Stimulated activated naive B cell treated with anti-CD40 and anti-IgM and Interleukin-4, amounts not matched to agents 10 μg/mL and 1 μg/mL and 100 μg/mL, for 72 hours (primary cell): ENCODE results near the gene MMP3.

Experiments used
- ATAC-seq, 2 donors: fragments of 150-1000 bp; cut with Tn5 transposase; replicated peaks; 2 replicates each; pipeline ENCODE4 v1.10.0; 2021; ENCODE audit warnings: moderate library complexity in 1 of 2
- DNase-seq: peaks from one replicate; pipeline ENCODE4 v3.0.0; 2021
- H3K27ac Mint-ChIP-seq: one replicate; pipeline ENCODE4 v1.8.0; 2022; ENCODE audit warnings: mild to moderate bottlenecking, mixed read lengths
- H3K27me3 Mint-ChIP-seq, 2 donors: one replicate each; pipeline ENCODE4 v1.8.0; 2022; ENCODE audit warnings: mixed read lengths in 2 of 2
- H3K36me3 Mint-ChIP-seq, 2 donors: one replicate each; pipeline ENCODE4 v1.8.0; 2022; ENCODE audit warnings: mixed read lengths in 2 of 2, mild to moderate bottlenecking in 1 of 2
- H3K4me1 Mint-ChIP-seq, 2 donors: one replicate each; pipeline ENCODE4 v1.8.0; 2022; ENCODE audit warnings: mixed read lengths in 2 of 2, mild to moderate bottlenecking in 1 of 2
- H3K4me3 Mint-ChIP-seq, 2 donors: one replicate each; pipeline ENCODE4 v1.8.0; 2022; ENCODE audit warnings: mild to moderate bottlenecking in 2 of 2, mixed read lengths in 2 of 2, moderate library complexity in 1 of 2
- H3K9me3 Mint-ChIP-seq, 2 donors: one replicate each; pipeline ENCODE4 v1.8.0; 2022; ENCODE audit warnings: mixed read lengths in 2 of 2, mild to moderate bottlenecking in 1 of 2

MMP3 gene

GRCh38 chr11:102849311-102849710, 5.9 kb upstream of the MMP3 start:
- Mint-ChIP-seq H3K36me3 (no peaks in the 10 kb centered on the region), H3K27me3 (peaks cover 10 to 12% of the 10 kb centered on the region in 2 donors), H3K4me1 (no peaks in the 10 kb centered on the region), H3K4me3 (no peak overlapping the region), H3K27ac (no peak overlapping the region), H3K9me3 (no peaks in the 10 kb centered on the region)
- DNase-seq, result no peak
- no peak for ATAC-seq

DNA sequence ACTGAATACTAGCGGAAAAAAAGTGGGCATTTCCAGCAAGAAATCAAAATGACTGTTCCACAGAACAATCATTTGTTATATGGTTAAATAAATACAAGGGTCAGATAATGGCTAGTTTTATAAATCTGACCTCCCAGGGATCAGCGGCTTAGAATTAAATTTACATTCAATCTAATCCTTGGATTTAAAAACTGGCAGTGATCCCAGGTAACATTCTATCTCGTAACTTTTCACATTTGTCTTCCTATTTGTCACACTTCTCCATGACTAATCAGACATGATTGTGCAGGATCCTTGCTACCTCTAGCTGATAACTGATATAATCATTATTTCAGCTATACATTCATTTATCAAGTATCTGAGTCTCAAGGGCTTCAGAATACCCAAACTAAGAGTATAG, 2.9 kb upstream of the MMP3 start:
- no peak overlapping the region for H3K27ac Mint-ChIP-seq
- H3K4me1 Mint-ChIP-seq, result no peaks in the 10 kb centered on the region
- no peak overlapping the region for H3K4me3 Mint-ChIP-seq
- H3K9me3 Mint-ChIP-seq, result no peaks in the 10 kb centered on the region
- peaks cover 7 to 10% of the 10 kb centered on the region in 2 donors for H3K27me3 Mint-ChIP-seq
- DNase-seq (no peak), ATAC-seq (no peak)
- no peaks in the 10 kb centered on the region for H3K36me3 Mint-ChIP-seq

DNA sequence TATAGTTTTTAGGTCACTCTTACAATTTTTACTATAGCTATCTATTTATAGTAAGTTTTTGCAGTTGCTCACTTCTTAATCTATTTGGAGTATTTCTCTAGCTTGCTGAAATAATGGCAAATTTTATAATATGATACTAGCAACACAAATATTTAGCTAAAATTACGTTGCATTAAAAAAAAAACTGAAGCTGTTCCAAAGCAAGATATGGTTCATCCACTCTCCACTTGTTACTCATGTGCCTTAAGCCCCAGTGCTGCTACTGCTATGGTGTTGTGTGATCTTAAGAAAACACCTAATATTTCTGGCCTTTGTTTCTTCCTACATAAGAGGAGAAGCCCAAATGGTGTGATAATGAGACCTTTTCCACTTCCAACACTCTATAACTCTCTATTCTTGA, 479 bp downstream of the MMP3 start:
- Mint-ChIP-seq H3K36me3 (no peaks in the 10 kb centered on the region), H3K4me3 (no peak overlapping the region), H3K4me1 (no peaks in the 10 kb centered on the region), H3K27me3 (peaks cover 7 to 10% of the 10 kb centered on the region in 2 donors), H3K27ac (no peak overlapping the region), H3K9me3 (no peaks in the 10 kb centered on the region)
- no peak for ATAC-seq
- no peak for DNase-seq

DNA sequence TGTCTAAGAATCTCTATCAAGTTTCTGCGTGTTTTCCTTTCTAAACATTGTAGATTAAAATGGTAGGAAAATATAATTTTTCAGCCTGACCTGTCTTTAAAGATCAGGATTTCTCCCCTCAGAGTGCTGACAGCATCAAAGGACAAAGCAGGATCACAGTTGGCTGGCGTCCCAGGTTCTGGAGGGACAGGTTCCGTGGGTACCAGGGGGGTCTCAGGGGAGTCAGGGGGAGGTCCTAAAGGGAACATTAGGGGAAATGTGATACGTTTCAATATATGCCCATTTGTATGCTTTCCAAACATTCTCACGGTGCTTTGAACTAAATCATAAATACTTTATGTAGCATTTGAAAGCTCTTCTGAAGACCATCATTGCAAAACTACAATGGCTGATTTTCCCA, 3.4 kb downstream of the MMP3 start:
- Mint-ChIP-seq H3K9me3 (no peaks in the 10 kb centered on the region), H3K27ac (no peak overlapping the region), H3K36me3 (no peaks in the 10 kb centered on the region), H3K4me1 (no peaks in the 10 kb centered on the region), H3K4me3 (no peak overlapping the region), H3K27me3 (peaks cover 6 to 7% of the 10 kb centered on the region in 2 donors)
- DNase-seq (no peak), ATAC-seq (no peak)

DNA sequence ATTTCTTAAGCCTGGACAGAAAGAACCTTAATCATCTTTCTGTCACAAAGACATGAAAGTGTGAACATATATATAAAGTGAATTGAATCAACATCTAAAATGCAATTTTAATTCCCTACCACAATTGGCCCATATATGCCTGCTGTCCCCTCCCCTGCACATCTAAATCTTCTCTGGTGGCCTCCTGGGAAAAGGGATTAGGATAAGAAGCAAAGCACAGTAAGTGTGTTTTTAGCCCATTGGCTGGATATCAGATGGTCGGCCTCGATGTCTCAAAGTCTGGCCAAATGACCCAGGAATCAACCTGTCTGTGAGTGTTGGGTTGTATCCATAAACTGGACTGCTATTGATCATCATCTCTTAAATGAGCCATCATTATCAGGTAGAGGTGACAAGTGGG, 5.8 kb downstream of the MMP3 start:
- Mint-ChIP-seq H3K27ac (no peak overlapping the region), H3K4me1 (no peaks in the 10 kb centered on the region), H3K36me3 (no peaks in the 10 kb centered on the region), H3K9me3 (no peaks in the 10 kb centered on the region), H3K4me3 (no peak overlapping the region), H3K27me3 (peaks cover under 1 to 12% of the 10 kb centered on the region in 2 donors)
- DNase-seq, result no peak
- no peak for ATAC-seq

- peaks cover 6 to 17% of the 10 kb centered on the region in 2 donors for H3K27me3 Mint-ChIP-seq
Measured at GRCh38 chr11:102837156-102837555, 6.3 kb downstream of the MMP3 start.

DNA sequence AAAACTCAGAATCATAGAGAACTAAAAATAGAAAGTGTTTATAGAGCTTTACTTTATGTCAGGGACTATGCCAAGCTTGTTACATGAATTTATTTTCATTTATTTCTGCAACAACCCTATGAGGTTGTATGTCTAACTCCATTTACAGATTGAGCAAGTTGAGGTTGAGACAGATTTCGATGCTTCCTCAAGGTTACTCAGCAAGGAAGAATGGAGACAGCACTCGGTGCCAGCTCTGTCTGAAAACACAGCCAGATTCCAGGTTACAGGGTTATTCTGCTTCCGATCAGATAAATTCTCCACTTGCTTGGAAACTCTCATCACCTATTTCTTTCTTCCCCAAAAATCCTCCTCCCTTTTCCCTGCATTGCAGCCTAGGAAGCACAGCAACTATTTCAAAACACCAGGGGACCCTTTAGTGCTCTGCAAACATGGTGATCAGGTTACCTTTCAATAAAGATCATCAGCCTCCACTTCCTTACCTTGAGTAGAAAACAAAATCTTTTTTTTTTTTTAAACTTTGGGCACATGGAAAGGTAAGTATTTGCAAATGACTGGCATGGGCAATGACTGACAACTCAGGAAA, 7.0 kb downstream of the MMP3 start:
- Mint-ChIP-seq H3K4me1 (no peaks in the 10 kb centered on the region), H3K27me3 (peaks cover 13 to 24% of the 10 kb centered on the region in 2 donors), H3K4me3 (no peak overlapping the region), H3K9me3 (no peaks in the 10 kb centered on the region), H3K27ac (no peak overlapping the region), H3K36me3 (no peaks in the 10 kb centered on the region)
- DNase-seq (no peak), ATAC-seq (no peak)

More at GRCh38 chr11:102837156-102837555, 6.3 kb downstream of the MMP3 start:
- Mint-ChIP-seq H3K9me3 (no peaks in the 10 kb centered on the region), H3K27ac (no peak overlapping the region), H3K4me3 (no peak overlapping the region), H3K4me1 (no peaks in the 10 kb centered on the region), H3K36me3 (no peaks in the 10 kb centered on the region)
- DNase-seq, result no peak
- no peak for ATAC-seq

- Mint-ChIP-seq H3K36me3 (no peaks in the 10 kb centered on the region), H3K27me3 (peaks cover 25 to 41% of the 10 kb centered on the region in 2 donors), H3K27ac (no peak overlapping the region), H3K4me3 (no peak overlapping the region), H3K4me1 (peaks cover 0 to 2% of the 10 kb centered on the region in 2 donors), H3K9me3 (no peaks in the 10 kb centered on the region)
- ATAC-seq (no peak), DNase-seq (no peak)
Measured at GRCh38 chr11:102833731-102834130, 9.7 kb downstream of the MMP3 start.

- Mint-ChIP-seq H3K9me3 (no peaks in the 10 kb centered on the region), H3K36me3 (no peaks in the 10 kb centered on the region), H3K4me3 (no peak overlapping the region), H3K27ac (no peak overlapping the region), H3K4me1 (peaks cover 0 to 2% of the 10 kb centered on the region in 2 donors), H3K27me3 (peaks cover 25 to 41% of the 10 kb centered on the region in 2 donors)
- DNase-seq (no peak), ATAC-seq (no peak)
Measured at GRCh38 chr11:102832612-102833011, 10.8 kb downstream of the MMP3 start.

- H3K36me3 Mint-ChIP-seq, result no peaks in the 10 kb centered on the region
- ATAC-seq, result no peak
- no peak for DNase-seq
- H3K27me3 Mint-ChIP-seq, result peaks cover 30 to 47% of the 10 kb centered on the region in 2 donors
- H3K4me1 Mint-ChIP-seq, result peaks cover 0 to 2% of the 10 kb centered on the region in 2 donors
- peaks cover 0 to 1% of the 10 kb centered on the region in 2 donors for H3K9me3 Mint-ChIP-seq
- no peak overlapping the region for H3K4me3 Mint-ChIP-seq
- H3K27ac Mint-ChIP-seq, result no peak overlapping the region
Measured at GRCh38 chr11:102831489-102832440, 11.6 kb downstream of the MMP3 start.

DNA sequence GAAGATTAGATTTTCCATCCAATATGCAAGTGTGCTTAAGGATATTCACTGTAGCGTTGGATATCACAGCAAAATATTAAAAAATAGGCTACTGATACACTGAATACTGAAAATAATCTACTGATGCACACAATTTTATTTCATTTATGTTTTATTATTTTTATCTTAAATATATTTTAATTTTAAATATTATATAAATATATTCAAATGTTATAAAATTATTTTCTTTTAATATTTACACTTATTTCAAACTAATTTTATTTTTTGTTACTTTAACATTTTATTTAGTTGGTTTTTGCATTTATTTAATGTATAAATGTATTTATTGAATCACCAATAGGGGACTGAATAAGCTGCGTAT, 12.3 kb downstream of the MMP3 start:
- Mint-ChIP-seq H3K27ac (no peak overlapping the region), H3K27me3 (peaks cover 30 to 54% of the 10 kb centered on the region in 2 donors), H3K4me3 (no peak overlapping the region), H3K4me1 (peaks cover 0 to 2% of the 10 kb centered on the region in 2 donors), H3K36me3 (no peaks in the 10 kb centered on the region), H3K9me3 (peaks cover 0 to 1% of the 10 kb centered on the region in 2 donors)
- DNase-seq, result no peak
- ATAC-seq, result no peak

- DNase-seq (no peak), ATAC-seq (no peak)
- Mint-ChIP-seq H3K4me1 (peaks cover 0 to 2% of the 10 kb centered on the region in 2 donors), H3K36me3 (no peaks in the 10 kb centered on the region), H3K9me3 (peaks cover 0 to 3% of the 10 kb centered on the region in 2 donors), H3K4me3 (no peak overlapping the region), H3K27ac (no peak overlapping the region), H3K27me3 (peaks cover 39 to 57% of the 10 kb centered on the region in 2 donors)
Measured at GRCh38 chr11:102830001-102830727, 13.2 kb downstream of the MMP3 start.

- H3K27me3 Mint-ChIP-seq, result peaks cover 43 to 52% of the 10 kb centered on the region in 2 donors
- no peak overlapping the region for H3K27ac Mint-ChIP-seq
- H3K36me3 Mint-ChIP-seq, result no peaks in the 10 kb centered on the region
- peaks cover 0 to 2% of the 10 kb centered on the region in 2 donors for H3K4me1 Mint-ChIP-seq
- H3K4me3 Mint-ChIP-seq, result no peak overlapping the region
- H3K9me3 Mint-ChIP-seq, result peaks cover 0 to 3% of the 10 kb centered on the region in 2 donors
- ATAC-seq (no peak), DNase-seq (no peak)
Measured at GRCh38 chr11:102829316-102830000, 14.0 kb downstream of the MMP3 start.

DNA sequence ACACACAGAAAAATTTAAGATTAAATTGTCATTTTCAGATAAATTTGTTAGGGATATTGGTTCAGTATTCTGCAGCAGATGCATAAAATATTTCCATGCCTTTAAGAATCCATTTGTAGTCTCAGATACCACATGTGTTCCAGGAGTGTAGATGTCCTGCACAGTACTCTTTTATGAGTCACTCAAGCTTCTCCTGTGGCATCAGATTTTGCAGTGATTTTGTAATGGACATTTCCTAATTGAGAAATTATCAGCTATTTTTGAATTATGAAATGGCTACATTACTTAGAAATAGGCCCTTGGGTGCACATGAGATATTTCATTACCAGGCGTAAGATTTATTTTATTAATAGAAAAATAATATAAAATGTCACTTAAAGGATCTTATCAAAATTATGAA, 18.9 kb downstream of the MMP3 start:
- H3K4me1 Mint-ChIP-seq, result no peaks in the 10 kb centered on the region
- peaks cover 0 to 3% of the 10 kb centered on the region in 2 donors for H3K9me3 Mint-ChIP-seq
- no peak for ATAC-seq
- H3K4me3 Mint-ChIP-seq, result no peak overlapping the region
- no peak overlapping the region for H3K27ac Mint-ChIP-seq
- H3K27me3 Mint-ChIP-seq, result peaks cover 19 to 26% of the 10 kb centered on the region in 2 donors
- DNase-seq, result no peak
- H3K36me3 Mint-ChIP-seq, result no peaks in the 10 kb centered on the region
